ENCODE data around the gene RPS26.

GRCh38 chr12:56017181-56017580 is 24.5 kb upstream of the RPS26 start:
- no peak for TF ChIP-seq POLR2A (IDR thresholded peaks at IDR 0.05)
- TF ChIP-seq CTCF (IDR thresholded peaks at IDR 0.05) = no peak

Measured in upper lobe of left lung (tissue), 4 donors.